Measurements from ENCODE around the gene KCNC3. TPM values are rescaled to one million over a fixed set of nuclear protein-coding genes. Genes with fewer than 3 reads are reported as not detected.

Gene KCNC3
- polyA plus RNA-seq, 2 of the 4 experiments (the other 2 are of a cell fraction) = 0.17 to 1.4 TPM

- no peak for ATAC-seq
- ChIA-PET CTCF (interaction anchor here (1.8 kb wide), 1 partner anchor 32 kb away, joined by 8 read pairs; no protein-coding TSS in a partner anchor), POLR2A (no interaction called here)
- no peak overlapping the region for H3K27ac ChIP-seq
- WGBS (ENCODE audit: missing lambda C conversion rate) = 73% methylated on average over 6 of the region's 6 CpGs
- H3K4me2 ChIP-seq = no peak overlapping the region
- DNase-seq (ENCODE audit: low read depth in 1 of 2, low spot score in 1 of 2) = no peak
- H3K4me1 ChIP-seq = no peaks in the 10 kb centered on the region
- FAIRE-seq = no peak
- no peak overlapping the region for H3K4me3 ChIP-seq
- no peak for TF ChIP-seq CEBPB (IDR thresholded peaks at IDR 0.05)
- TF ChIP-seq RFX5 (IDR thresholded peaks at IDR 0.05) = no peak
- TF ChIP-seq ZNF302 (CRISPR knock-in tag; IDR thresholded peaks at IDR 0.05) = no peak
- H3K9me3 ChIP-seq = peaks cover 34% of the 10 kb centered on the region
These were observed 39.2 kb downstream of the KCNC3 start for GRCh38 chr19:50290011-50290410.

GRCh38 chr19:50288954-50289353 lies 40.2 kb downstream of the KCNC3 start:
- Histone ChIP-seq H3K4me3 (no peak overlapping the region), H3K9me3 (peaks cover 40% of the 10 kb centered on the region), H3K27ac (no peak overlapping the region), H3K4me1 (no peaks in the 10 kb centered on the region), H3K4me2 (no peak overlapping the region)
- DNase-seq (ENCODE audit: low read depth in 1 of 2, low spot score in 1 of 2) (no peak), FAIRE-seq (no peak), ATAC-seq (no peak)
- no peak for TF ChIP-seq HES2 (IDR thresholded peaks at IDR 0.05)
- TF ChIP-seq TP53 (CRISPR knock-in tag; IDR thresholded peaks at IDR 0.05) = no peak
- no peak for TF ChIP-seq EP300 (IDR thresholded peaks at IDR 0.05)
- 55% methylated on average over 5 of the region's 5 CpGs for WGBS (ENCODE audit: missing lambda C conversion rate)
- ChIA-PET CTCF (interaction anchor here (0.5 to 1.1 kb wide), 3 partner anchors 16 to 141 kb away, joined by 3 read pairs; no protein-coding TSS in a partner anchor), POLR2A (no interaction called here)

- ATAC-seq = no peak
- DNase-seq (ENCODE audit: low read depth in 1 of 2, low spot score in 1 of 2) = no peak
- Histone ChIP-seq H3K4me1 (no peaks in the 10 kb centered on the region), H3K27ac (no peak overlapping the region), H3K9me3 (peaks cover 40% of the 10 kb centered on the region), H3K4me3 (no peak overlapping the region), H3K4me2 (no peak overlapping the region)
- POLR2A ChIA-PET = no interaction called here
- TF ChIP-seq CBX2 (IDR thresholded peaks at IDR 0.05; ENCODE audit: borderline replicate concordance, low read depth) = no peak
- no peak for TF ChIP-seq HEYL (CRISPR knock-in tag; IDR thresholded peaks at IDR 0.05)
- no peak for TF ChIP-seq CHD2 (IDR thresholded peaks at IDR 0.05; ENCODE audit: low read length, partially characterized antibody)
- no peak for TF ChIP-seq RNF2 (IDR thresholded peaks at IDR 0.05; ENCODE audit: borderline replicate concordance, low read depth)
- no peak for TF ChIP-seq FOSB (CRISPR knock-in tag; IDR thresholded peaks at IDR 0.05)
- no peak for TF ChIP-seq BCL3 (IDR thresholded peaks at IDR 0.05)
- TF ChIP-seq TP53 (CRISPR knock-in tag; IDR thresholded peaks at IDR 0.05) = no peak
- no peak for TF ChIP-seq MAZ (IDR thresholded peaks at IDR 0.05; ENCODE audit: borderline replicate concordance, low read depth, low read length)
- no peak for TF ChIP-seq ATOH8 (CRISPR knock-in tag; IDR thresholded peaks at IDR 0.05; ENCODE audit: low read depth)
- no peak for TF ChIP-seq ZNF302 (CRISPR knock-in tag; IDR thresholded peaks at IDR 0.05)
- no peak for TF ChIP-seq PBX3 (IDR thresholded peaks at IDR 0.05)
- TF ChIP-seq JUN (IDR thresholded peaks at IDR 0.05) = no peak
- 65% methylated on average over 2 of the region's 2 CpGs for WGBS (ENCODE audit: missing lambda C conversion rate)
- CTCF ChIA-PET = no interaction called here
- FAIRE-seq = no peak
These were observed 41.8 kb downstream of the KCNC3 start for GRCh38 chr19:50287331-50287730.

GRCh38 chr19:50286443-50286842 lies 42.7 kb downstream of the KCNC3 start:
- TF ChIP-seq HEYL (CRISPR knock-in tag; IDR thresholded peaks at IDR 0.05) = no peak
- no peak for TF ChIP-seq CTCF (IDR thresholded peaks at IDR 0.05)
- no peak for TF ChIP-seq HOXA7 (CRISPR knock-in tag; IDR thresholded peaks at IDR 0.05)
- TF ChIP-seq REST (IDR thresholded peaks at IDR 0.05) = no peak
- no peak for TF ChIP-seq USF2 (IDR thresholded peaks at IDR 0.05)
- ChIA-PET CTCF (interaction anchor here (0.7 to 1.1 kb wide), 2 partner anchors 16 to 22 kb away, joined by 3 read pairs; no protein-coding TSS in a partner anchor), POLR2A (no interaction called here)
- Histone ChIP-seq H3K4me1 (no peaks in the 10 kb centered on the region), H3K9me3 (peaks cover 40% of the 10 kb centered on the region), H3K4me3 (no peak overlapping the region), H3K4me2 (no peak overlapping the region), H3K27ac (no peak overlapping the region)
- WGBS (ENCODE audit: missing lambda C conversion rate) = 68% methylated on average over 18 of the region's 18 CpGs
- ATAC-seq (no peak), DNase-seq (ENCODE audit: low read depth in 1 of 2, low spot score in 1 of 2) (no peak), FAIRE-seq (no peak)

All from A549 (cell line).